ENCODE measurements around the gene PTCD1.
"Not testable (repeated sequence)": the region's sequence is repeated elsewhere in the genome, so short reads cannot be mapped to it uniquely, and the experiment has no call there.

PTCD1 gene

GRCh38 chr7:99420213-99420612 is 18.4 kb downstream of the PTCD1 start:
- TF ChIP-seq FOXM1 (IDR thresholded peaks at IDR 0.05; ENCODE audit: borderline replicate concordance) (no peak), FOXA1 (IDR thresholded peaks at IDR 0.05) (no peak), ARNT (IDR thresholded peaks at IDR 0.05) (no peak), CTBP1 (IDR thresholded peaks at IDR 0.05; ENCODE audit: borderline replicate concordance) (no peak), SUZ12 (IDR thresholded peaks at IDR 0.05) (no peak)
- ChIA-PET CTCF (no interaction called here), POLR2A (no interaction called here)
- no peak for DNase-seq (ENCODE audit: extremely low spot score)

- no peak for DNase-seq (ENCODE audit: extremely low spot score)
- POLR2A ChIA-PET: no interaction called here
- CTCF ChIA-PET: no interaction called here
- TF ChIP-seq SP1 (IDR thresholded peaks at IDR 0.05) (no peak), LEF1 (IDR thresholded peaks at IDR 0.05; ENCODE audit: borderline replicate concordance) (no peak), FOXK2 (IDR thresholded peaks at IDR 0.05) (no peak), SUZ12 (IDR thresholded peaks at IDR 0.05) (no peak), TARDBP (IDR thresholded peaks at IDR 0.05) (no peak), PKNOX1 (IDR thresholded peaks at IDR 0.05) (no peak), CTBP1 (IDR thresholded peaks at IDR 0.05; ENCODE audit: borderline replicate concordance) (no peak), FOXM1 (IDR thresholded peaks at IDR 0.05; ENCODE audit: borderline replicate concordance) (no peak), BHLHE40 (IDR thresholded peaks at IDR 0.05; ENCODE audit: borderline replicate concordance) (no peak), ZNF384 (IDR thresholded peaks at IDR 0.05) (no peak), NFRKB (IDR thresholded peaks at IDR 0.05) (no peak), ARNT (IDR thresholded peaks at IDR 0.05) (no peak), FOXA1 (IDR thresholded peaks at IDR 0.05) (no peak), HDGF (IDR thresholded peaks at IDR 0.05; ENCODE audit: borderline replicate concordance) (no peak), ELF4 (IDR thresholded peaks at IDR 0.05) (no peak), L3MBTL2 (conservative IDR thresholded peaks at IDR 0.05) (no peak)
Observed at GRCh38 chr7:99419323-99420021, 19.1 kb downstream of the PTCD1 start.

- DNase-seq (ENCODE audit: extremely low spot score): no peak
- TF ChIP-seq HDGF (IDR thresholded peaks at IDR 0.05; ENCODE audit: borderline replicate concordance) (no peak), PKNOX1 (IDR thresholded peaks at IDR 0.05) (no peak), FOXK2 (IDR thresholded peaks at IDR 0.05) (no peak), TARDBP (IDR thresholded peaks at IDR 0.05) (no peak), ZNF384 (IDR thresholded peaks at IDR 0.05) (no peak), BHLHE40 (IDR thresholded peaks at IDR 0.05; ENCODE audit: borderline replicate concordance) (no peak), ELF4 (IDR thresholded peaks at IDR 0.05) (no peak), LEF1 (IDR thresholded peaks at IDR 0.05; ENCODE audit: borderline replicate concordance) (no peak), L3MBTL2 (conservative IDR thresholded peaks at IDR 0.05) (no peak), SP1 (IDR thresholded peaks at IDR 0.05) (no peak), ARNT (IDR thresholded peaks at IDR 0.05) (no peak), CTBP1 (IDR thresholded peaks at IDR 0.05; ENCODE audit: borderline replicate concordance) (no peak), FOXM1 (IDR thresholded peaks at IDR 0.05; ENCODE audit: borderline replicate concordance) (no peak), SUZ12 (IDR thresholded peaks at IDR 0.05) (no peak)
- CTCF ChIA-PET: no interaction called here
- POLR2A ChIA-PET: interaction anchor here (1.3 kb wide), 1 partner anchor 9 kb away, joined by 3 read pairs; the partner anchor contains the start of genes BUD31 and PDAP1
Observed at GRCh38 chr7:99418260-99418659, 20.3 kb downstream of the PTCD1 start.

- not testable (repeated sequence) for DNase-seq (ENCODE audit: extremely low spot score)
- POLR2A ChIA-PET: interaction anchor here (0.8 to 1.2 kb wide), 2 partner anchors 9 to 90 kb away, joined by 3 read pairs; partner anchors contain the start of gene ARPC1A
- CTCF ChIA-PET: interaction anchor here (0.6 kb wide), 1 partner anchor 397 kb away, joined by 3 read pairs; no protein-coding TSS in a partner anchor
Observed at GRCh38 chr7:99415513-99416127, 23.0 kb downstream of the PTCD1 start.

GRCh38 chr7:99410635-99411034 is 28.0 kb downstream of the PTCD1 start:
- CTCF ChIA-PET: no interaction called here
- no peak for DNase-seq (ENCODE audit: extremely low spot score)
- no peak for TF ChIP-seq LEF1 (IDR thresholded peaks at IDR 0.05; ENCODE audit: borderline replicate concordance)
- POLR2A ChIA-PET: no interaction called here

GRCh38 chr7:99409806-99410205 is 28.8 kb downstream of the PTCD1 start:
- CTCF ChIA-PET: no interaction called here
- POLR2A ChIA-PET: interaction anchor here (1.1 to 2.1 kb wide), 2 partner anchors 14 to 19 kb away, joined by 3 to 16 read pairs; no protein-coding TSS in a partner anchor
- TF ChIP-seq CTBP1 (IDR thresholded peaks at IDR 0.05; ENCODE audit: borderline replicate concordance): no peak
- TF ChIP-seq ARNT (IDR thresholded peaks at IDR 0.05): no peak
- no peak for TF ChIP-seq FOXK2 (IDR thresholded peaks at IDR 0.05)
- no peak for TF ChIP-seq FOXM1 (IDR thresholded peaks at IDR 0.05; ENCODE audit: borderline replicate concordance)
- no peak for TF ChIP-seq FOXA1 (IDR thresholded peaks at IDR 0.05)
- no peak for TF ChIP-seq ELF4 (IDR thresholded peaks at IDR 0.05)
- no peak for TF ChIP-seq SUZ12 (IDR thresholded peaks at IDR 0.05)
- no peak for TF ChIP-seq TARDBP (IDR thresholded peaks at IDR 0.05)
- no peak for TF ChIP-seq ZNF384 (IDR thresholded peaks at IDR 0.05)
- DNase-seq (ENCODE audit: extremely low spot score): no peak

- ChIA-PET POLR2A (interaction anchor here (0.7 to 2.9 kb wide), 22 partner anchors 9 to 149 kb away, joined by 3 to 24 read pairs (median 5); partner anchors contain the start of genes ARPC1A, ARPC1B, CPSF4 and FAM200A), CTCF (no interaction called here)
- no peak for TF ChIP-seq FOXK2 (IDR thresholded peaks at IDR 0.05)
- TF ChIP-seq PKNOX1 (IDR thresholded peaks at IDR 0.05): no peak
- TF ChIP-seq SP1 (IDR thresholded peaks at IDR 0.05): no peak
- TF ChIP-seq L3MBTL2 (conservative IDR thresholded peaks at IDR 0.05): no peak; the same call in 1 of the 2 replicates
- TF ChIP-seq BHLHE40 (IDR thresholded peaks at IDR 0.05; ENCODE audit: borderline replicate concordance): no peak
- no peak for TF ChIP-seq ELF4 (IDR thresholded peaks at IDR 0.05)
- TF ChIP-seq ARNT (IDR thresholded peaks at IDR 0.05): no peak
- no peak for TF ChIP-seq TARDBP (IDR thresholded peaks at IDR 0.05)
- no peak for TF ChIP-seq FOXM1 (IDR thresholded peaks at IDR 0.05; ENCODE audit: borderline replicate concordance)
- TF ChIP-seq LEF1 (IDR thresholded peaks at IDR 0.05; ENCODE audit: borderline replicate concordance): no peak
- no peak for TF ChIP-seq SUZ12 (IDR thresholded peaks at IDR 0.05)
- DNase-seq (ENCODE audit: extremely low spot score): no peak
Observed at GRCh38 chr7:99409192-99409572, 29.4 kb downstream of the PTCD1 start.
